Immature natural killer cell (primary cell): Measurements from ENCODE around the gene TGFBR2. TPM values are rescaled to one million over a fixed set of nuclear protein-coding genes. Genes with fewer than 3 reads are reported as not detected.

Source experiments
- DNase-seq, 3 donors: peaks; one replicate each; pipeline ENCODE4 v3.0.0; 2022; ENCODE audit warnings: mixed read lengths in 1 of 3
- H3K27ac Mint-ChIP-seq, 6 donors: one replicate each; pipeline ENCODE4 v1.8.0; 2020; ENCODE audit warnings: mixed read lengths in 6 of 6, mild to moderate bottlenecking in 5 of 6, inconsistent platforms in 4 of 6, moderate library complexity in 3 of 6
- H3K27me3 Mint-ChIP-seq, 3 donors: one replicate each; pipeline ENCODE4 v1.8.0; 2020 to 2021; ENCODE audit warnings: low read depth in 3 of 3, mild to moderate bottlenecking in 3 of 3, mixed read lengths in 3 of 3, moderate library complexity in 3 of 3, inconsistent platforms in 1 of 3
- H3K36me3 Mint-ChIP-seq, 3 donors: one replicate each; pipeline ENCODE4 v1.8.0; 2020; ENCODE audit warnings: mixed read lengths in 3 of 3, inconsistent platforms in 2 of 3, mild to moderate bottlenecking in 2 of 3
- H3K4me1 Mint-ChIP-seq, 2 donors: one replicate each; pipeline ENCODE4 v1.8.0; 2020; ENCODE audit warnings: inconsistent platforms in 2 of 2, mild to moderate bottlenecking in 2 of 2, mixed read lengths in 2 of 2, moderate library complexity in 1 of 2
- H3K4me3 Mint-ChIP-seq, 5 donors: one replicate each; pipeline ENCODE4 v1.8.0; 2020; ENCODE audit warnings: mild to moderate bottlenecking in 5 of 5, mixed read lengths in 5 of 5, inconsistent platforms in 3 of 5, moderate library complexity in 3 of 5
- H3K9me3 Mint-ChIP-seq, 6 donors: one replicate each; pipeline ENCODE4 v1.8.0; 2020; ENCODE audit warnings: mild to moderate bottlenecking in 6 of 6, mixed read lengths in 6 of 6, inconsistent platforms in 4 of 6, moderate library complexity in 3 of 6
- polyA plus RNA-seq, 3 donors: library from polyadenylated mRNA; unstranded; fragments of 300-500 nt; fragmentation: Illumina TruSeq; gene quantifications; one replicate each; pipeline ENCODE4 v1.2.3, GENCODE V29; 2021

The TGFBR2 gene
- polyA plus RNA-seq, 3 donors from 2014 or later = 36.8 to 101 (median 43.6) TPM

- Mint-ChIP-seq H3K4me3 (no peak overlapping the region), H3K36me3 (no peaks in the 10 kb centered on the region), H3K27ac (no peak overlapping the region), H3K27me3 (peaks cover 0 to 2% (median 0%) of the 10 kb centered on the region in 3 donors), H3K9me3 (no peaks in the 10 kb centered on the region), H3K4me1 (peaks cover 29 to 52% of the 10 kb centered on the region in 2 donors)
- DNase-seq = no peak
These were observed 126.8 kb downstream of the TGFBR2 start for GRCh38 chr3:30733209-30733608.

GRCh38 chr3:30733696-30734095 is 127.3 kb downstream of the TGFBR2 start:
- Mint-ChIP-seq H3K4me1 (peaks cover 31 to 53% of the 10 kb centered on the region in 2 donors), H3K27ac (no peak overlapping the region), H3K9me3 (no peaks in the 10 kb centered on the region), H3K36me3 (no peaks in the 10 kb centered on the region), H3K4me3 (no peak overlapping the region), H3K27me3 (peaks cover 0 to 2% (median 0%) of the 10 kb centered on the region in 3 donors)
- DNase-seq = no peak

GRCh38 chr3:30737743-30738499 is 131.5 kb downstream of the TGFBR2 start:
- Mint-ChIP-seq H3K4me3 (no peak overlapping the region), H3K36me3 (no peaks in the 10 kb centered on the region), H3K27me3 (peaks cover 0 to 2% (median 0%) of the 10 kb centered on the region in 3 donors), H3K4me1 (peaks cover 24 to 39% of the 10 kb centered on the region in 2 donors), H3K27ac (no peak overlapping the region), H3K9me3 (no peaks in the 10 kb centered on the region)
- no peak for DNase-seq

- H3K27ac Mint-ChIP-seq = no peak overlapping the region
- no peaks in the 10 kb centered on the region for H3K36me3 Mint-ChIP-seq
These were observed 132.2 kb downstream of the TGFBR2 start for GRCh38 chr3:30738605-30739004.

GRCh38 chr3:30741889-30742288 is 135.5 kb downstream of the TGFBR2 start:
- Mint-ChIP-seq H3K36me3 (no peaks in the 10 kb centered on the region), H3K27me3 (peaks cover 0 to 2% (median 0%) of the 10 kb centered on the region in 3 donors), H3K27ac (no peak overlapping the region), H3K4me1 (peaks cover 16 to 24% of the 10 kb centered on the region in 2 donors), H3K9me3 (no peaks in the 10 kb centered on the region), H3K4me3 (no peak overlapping the region)
- no peak for DNase-seq

More at GRCh38 chr3:30738605-30739004, 132.2 kb downstream of the TGFBR2 start:
- no peaks in the 10 kb centered on the region for H3K9me3 Mint-ChIP-seq
- no peak overlapping the region for H3K4me3 Mint-ChIP-seq
- DNase-seq = no peak
- peaks cover 0 to 2% (median 0%) of the 10 kb centered on the region in 3 donors for H3K27me3 Mint-ChIP-seq
- peaks cover 26 to 40% of the 10 kb centered on the region in 2 donors for H3K4me1 Mint-ChIP-seq

- Mint-ChIP-seq H3K36me3 (no peaks in the 10 kb centered on the region), H3K4me1 (peaks cover 16 to 24% of the 10 kb centered on the region in 2 donors), H3K9me3 (no peaks in the 10 kb centered on the region), H3K27me3 (no peaks in the 10 kb centered on the region), H3K4me3 (no peak overlapping the region), H3K27ac (peak overlapping the region in 1 of 6 donors; percentile 27)
- no peak for DNase-seq
These were observed 136.6 kb downstream of the TGFBR2 start for GRCh38 chr3:30742796-30743619.
